IPS DF 6.9 (cell line): ENCODE data around the gene XYLT1.
A peak's percentile ranks its signal among the peaks of the same experiment; 100 is the strongest.

Source experiments
- DNase-seq: peaks from one replicate; pipeline ENCODE4 v3.0.0-alpha.2; 2013; ENCODE audit warnings: low read depth, low spot score
- H3K27ac ChIP-seq: one replicate; pipeline ENCODE4 v1.5.1; 2013; ENCODE audit warnings: low read length, control low read depth
- H3K27me3 ChIP-seq: 2 replicates; pipeline ENCODE4 v1.6.1; 2013; ENCODE audit warnings: mild to moderate bottlenecking, low read length; ENCODE audit not compliant: control insufficient read depth, insufficient read depth
- H3K36me3 ChIP-seq: 2 replicates; pipeline ENCODE4 v1.6.1; 2013; ENCODE audit warnings: low read length; ENCODE audit not compliant: control insufficient read depth, insufficient read depth
- H3K4me1 ChIP-seq: 2 replicates; pipeline ENCODE4 v1.6.1; 2013; ENCODE audit warnings: low read length; ENCODE audit not compliant: control insufficient read depth, insufficient read depth
- H3K4me3 ChIP-seq: 2 replicates; pipeline ENCODE4 v1.5.1; 2013; ENCODE audit warnings: mild to moderate bottlenecking, low read length
- H3K9me3 ChIP-seq: 2 replicates; pipeline ENCODE4 v1.6.1; 2013; ENCODE audit warnings: low read length, inconsistent platforms; ENCODE audit not compliant: control insufficient read depth, insufficient read depth
- WGBS: extraction: QIAGEN DNeasy Blood & Tissue Kit; methylation state at CpG from one replicate; pipeline ENCODE4 v1.1.7; 2013; ENCODE audit warnings: mixed read lengths, missing lambda C conversion rate; ENCODE audit not compliant: insufficient read length, insufficient coverage; 5-methylcytosine and 5-hydroxymethylcytosine counted together

Gene XYLT1

GRCh38 chr16:17205279-17206211 is 265.2 kb downstream of the XYLT1 start:
- Histone ChIP-seq H3K27me3 (no peaks in the 10 kb centered on the region), H3K9me3 (no peaks in the 10 kb centered on the region), H3K36me3 (no peaks in the 10 kb centered on the region), H3K4me1 (peaks cover 1% of the 10 kb centered on the region; the same call in 1 of the 2 replicates), H3K4me3 (no peak overlapping the region), H3K27ac (no peak overlapping the region)
- WGBS: no CpG with 5 or more reads among the region's 8 CpGs
- DNase-seq: no peak

GRCh38 chr16:17204644-17205043 is 266.1 kb downstream of the XYLT1 start:
- Histone ChIP-seq H3K27ac (no peak overlapping the region), H3K27me3 (no peaks in the 10 kb centered on the region), H3K4me3 (no peak overlapping the region), H3K4me1 (peaks cover 1% of the 10 kb centered on the region; the same call in 1 of the 2 replicates), H3K36me3 (no peaks in the 10 kb centered on the region), H3K9me3 (no peaks in the 10 kb centered on the region)
- no peak for DNase-seq
- WGBS: no CpG with 5 or more reads among the region's 2 CpGs

- Histone ChIP-seq H3K27me3 (no peaks in the 10 kb centered on the region), H3K36me3 (no peaks in the 10 kb centered on the region), H3K27ac (no peak overlapping the region), H3K9me3 (no peaks in the 10 kb centered on the region), H3K4me3 (no peak overlapping the region), H3K4me1 (peaks cover 1% of the 10 kb centered on the region; the same call in 1 of the 2 replicates)
- no CpG with 5 or more reads among the region's 2 CpGs for WGBS
- no peak for DNase-seq
Observed at GRCh38 chr16:17204206-17204605, 266.6 kb downstream of the XYLT1 start.

GRCh38 chr16:17203424-17203823 is 267.3 kb downstream of the XYLT1 start:
- Histone ChIP-seq H3K4me1 (peaks cover 1% of the 10 kb centered on the region; the same call in 1 of the 2 replicates), H3K36me3 (no peaks in the 10 kb centered on the region), H3K4me3 (no peak overlapping the region), H3K27ac (no peak overlapping the region), H3K9me3 (no peaks in the 10 kb centered on the region), H3K27me3 (no peaks in the 10 kb centered on the region)
- 100% methylated on average over 1 of the region's 1 CpG for WGBS
- no peak for DNase-seq

GRCh38 chr16:17199135-17199534 is 271.6 kb downstream of the XYLT1 start:
- no peaks in the 10 kb centered on the region for H3K4me1 ChIP-seq
- no peaks in the 10 kb centered on the region for H3K9me3 ChIP-seq
- DNase-seq: no peak
- no peaks in the 10 kb centered on the region for H3K36me3 ChIP-seq
- H3K27ac ChIP-seq: no peak overlapping the region
- no peaks in the 10 kb centered on the region for H3K27me3 ChIP-seq
- H3K4me3 ChIP-seq: no peak overlapping the region
- WGBS: no CpG with 5 or more reads among the region's 3 CpGs

GRCh38 chr16:17196526-17196925 is 274.2 kb downstream of the XYLT1 start:
- H3K36me3 ChIP-seq: no peaks in the 10 kb centered on the region
- no peak overlapping the region for H3K4me3 ChIP-seq
- no peak for DNase-seq
- H3K27ac ChIP-seq: no peak overlapping the region
- no CpG with 5 or more reads among the region's 3 CpGs for WGBS
- H3K27me3 ChIP-seq: no peaks in the 10 kb centered on the region
- H3K4me1 ChIP-seq: no peaks in the 10 kb centered on the region
- H3K9me3 ChIP-seq: no peaks in the 10 kb centered on the region

GRCh38 chr16:17194190-17194780 is 276.5 kb downstream of the XYLT1 start:
- DNase-seq: peak; percentile 72
- no CpG with 5 or more reads among the region's 14 CpGs for WGBS

GRCh38 chr16:17193566-17194100 is 277.1 kb downstream of the XYLT1 start:
- WGBS: no CpG with 5 or more reads among the region's 6 CpGs
- Histone ChIP-seq H3K27me3 (no peaks in the 10 kb centered on the region), H3K9me3 (no peaks in the 10 kb centered on the region), H3K4me3 (no peak overlapping the region), H3K4me1 (no peaks in the 10 kb centered on the region), H3K27ac (no peak overlapping the region), H3K36me3 (no peaks in the 10 kb centered on the region)
- DNase-seq: no peak

More at GRCh38 chr16:17194190-17194780, 276.5 kb downstream of the XYLT1 start:
- Histone ChIP-seq H3K27me3 (no peaks in the 10 kb centered on the region), H3K4me1 (no peaks in the 10 kb centered on the region), H3K9me3 (no peaks in the 10 kb centered on the region), H3K27ac (no peak overlapping the region), H3K4me3 (no peak overlapping the region), H3K36me3 (no peaks in the 10 kb centered on the region)

- no peaks in the 10 kb centered on the region for H3K4me1 ChIP-seq
- H3K27me3 ChIP-seq: no peaks in the 10 kb centered on the region
- DNase-seq: no peak
- no CpG with 5 or more reads among the region's 7 CpGs for WGBS
- H3K27ac ChIP-seq: no peak overlapping the region
- no peaks in the 10 kb centered on the region for H3K9me3 ChIP-seq
- H3K4me3 ChIP-seq: no peak overlapping the region
- no peaks in the 10 kb centered on the region for H3K36me3 ChIP-seq
Observed at GRCh38 chr16:17184026-17184425, 286.7 kb downstream of the XYLT1 start.

GRCh38 chr16:17177959-17178905 is 292.5 kb downstream of the XYLT1 start:
- no CpG with 5 or more reads among the region's 14 CpGs for WGBS
- no peaks in the 10 kb centered on the region for H3K4me1 ChIP-seq
- DNase-seq: no peak
- no peaks in the 10 kb centered on the region for H3K27me3 ChIP-seq
- H3K36me3 ChIP-seq: no peaks in the 10 kb centered on the region
- no peaks in the 10 kb centered on the region for H3K9me3 ChIP-seq
- H3K4me3 ChIP-seq: no peak overlapping the region
- H3K27ac ChIP-seq: no peak overlapping the region
